Esophagus muscularis mucosa (tissue), 3 donors: ENCODE data around the gene RIPK1.

ENCODE experiments used
- POLR2AphosphoS5 ChIP-seq, 2 donors: sonication (generic); formaldehyde crosslinking; IDR thresholded peaks; one replicate each; pipeline ENCODE4 v1.6.1; 2017; ENCODE audit warnings: antibody characterized with exemption in 2 of 2
- TF ChIP-seq, protein P1 (sequence below), 3 experiments: fragments of 200-600 bp in 2 of 3; fragments of 450-650 bp in 1 of 3; sonication (generic) in 2 of 3; IDR thresholded peaks; one replicate each; pipeline ENCODE4 v1.5.1; 2017 to 2019; ENCODE audit warnings: antibody characterized with exemption in 3 of 3, mild to moderate bottlenecking in 2 of 3, moderate library complexity in 1 of 3

GRCh38 chr6:3164388-3164787, 96.1 kb downstream of the RIPK1 start:
- TF ChIP-seq, protein P1, sequence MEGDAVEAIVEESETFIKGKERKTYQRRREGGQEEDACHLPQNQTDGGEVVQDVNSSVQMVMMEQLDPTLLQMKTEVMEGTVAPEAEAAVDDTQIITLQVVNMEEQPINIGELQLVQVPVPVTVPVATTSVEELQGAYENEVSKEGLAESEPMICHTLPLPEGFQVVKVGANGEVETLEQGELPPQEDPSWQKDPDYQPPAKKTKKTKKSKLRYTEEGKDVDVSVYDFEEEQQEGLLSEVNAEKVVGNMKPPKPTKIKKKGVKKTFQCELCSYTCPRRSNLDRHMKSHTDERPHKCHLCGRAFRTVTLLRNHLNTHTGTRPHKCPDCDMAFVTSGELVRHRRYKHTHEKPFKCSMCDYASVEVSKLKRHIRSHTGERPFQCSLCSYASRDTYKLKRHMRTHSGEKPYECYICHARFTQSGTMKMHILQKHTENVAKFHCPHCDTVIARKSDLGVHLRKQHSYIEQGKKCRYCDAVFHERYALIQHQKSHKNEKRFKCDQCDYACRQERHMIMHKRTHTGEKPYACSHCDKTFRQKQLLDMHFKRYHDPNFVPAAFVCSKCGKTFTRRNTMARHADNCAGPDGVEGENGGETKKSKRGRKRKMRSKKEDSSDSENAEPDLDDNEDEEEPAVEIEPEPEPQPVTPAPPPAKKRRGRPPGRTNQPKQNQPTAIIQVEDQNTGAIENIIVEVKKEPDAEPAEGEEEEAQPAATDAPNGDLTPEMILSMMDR (IDR thresholded peaks at IDR 0.05): no peak
- no peak for TF ChIP-seq POLR2AphosphoS5 (IDR thresholded peaks at IDR 0.05)
